Activated gamma-delta T cell treated with anti-CD3 and anti-CD28 coated beads, Interleukin-2, amount 50 U/mL, for 16 hours (primary cell): Measurements from ENCODE around the gene PDSS1.
"Not testable (repeated sequence)": the region's sequence is repeated elsewhere in the genome, so short reads cannot be mapped to it uniquely, and the experiment has no call there.

Experiments
- DNase-seq: peaks from one replicate; pipeline ENCODE4 v3.0.0-alpha.2; 2020; ENCODE audit warnings: low read depth

PDSS1 gene

DNA sequence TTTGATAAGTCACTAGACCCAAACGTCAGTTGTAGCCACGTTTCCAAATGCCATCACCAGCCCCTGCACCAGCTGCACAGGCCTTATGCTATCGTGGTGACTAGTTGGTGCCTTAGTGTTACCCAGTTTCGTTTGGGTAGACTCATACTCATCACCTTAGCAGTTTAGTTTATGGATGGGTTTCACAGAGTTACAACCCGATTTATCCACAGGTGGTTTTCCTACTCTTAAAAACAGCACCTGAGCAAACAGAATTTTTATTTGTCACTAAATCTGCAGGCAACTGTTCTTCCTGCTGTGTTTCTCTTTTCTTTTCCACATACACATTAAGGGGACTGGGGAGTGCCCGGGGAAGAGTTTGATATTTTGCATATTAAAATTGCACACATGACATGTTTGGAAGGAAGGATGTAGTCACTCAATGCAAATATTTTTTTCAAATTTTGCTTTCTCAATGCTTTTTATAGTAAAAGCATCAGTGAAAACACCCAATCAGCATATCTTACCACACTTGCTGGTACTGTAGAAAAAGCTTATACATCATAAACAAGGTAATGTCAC is 41.6 kb downstream of the PDSS1 start:
- no peak for DNase-seq

DNA sequence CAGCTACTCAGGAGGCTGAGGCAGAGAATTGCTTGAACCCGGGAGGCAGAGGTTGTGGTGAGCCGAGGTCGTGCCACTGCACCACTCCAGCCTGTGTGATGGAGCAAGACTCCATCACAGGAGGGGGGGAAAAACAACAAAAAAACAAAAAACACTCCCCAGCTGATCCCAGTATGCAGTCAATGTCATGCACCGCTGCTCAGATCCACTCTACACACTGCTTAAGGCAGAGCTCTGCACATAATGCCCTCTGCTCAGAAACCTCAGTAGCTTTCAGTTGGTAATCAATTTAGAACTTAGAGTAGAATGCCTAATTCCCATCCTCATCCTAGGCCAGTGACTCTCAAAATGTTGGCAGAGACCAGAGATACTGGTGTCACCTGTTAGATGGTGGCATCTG is 43.9 kb downstream of the PDSS1 start:
- DNase-seq: no peak

DNA sequence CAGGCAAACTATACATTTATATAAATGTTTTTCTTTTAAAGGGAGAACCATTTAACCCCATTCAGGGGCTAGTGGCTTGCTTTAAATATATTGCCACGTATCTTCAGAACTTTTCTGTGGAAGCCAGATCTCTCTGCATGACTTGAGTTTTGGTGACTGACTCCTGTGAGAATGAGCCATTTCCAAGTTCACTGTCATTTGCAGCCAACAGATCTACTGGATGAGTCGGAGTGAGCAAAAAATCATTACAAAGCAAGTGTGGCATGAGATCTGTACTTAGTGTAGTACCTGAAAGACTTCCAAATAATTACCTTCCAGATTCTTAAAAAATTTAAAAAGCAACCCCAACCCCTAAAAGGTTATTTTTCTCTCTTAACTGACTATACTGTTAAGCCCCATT is 45.6 kb downstream of the PDSS1 start:
- DNase-seq: no peak

DNA sequence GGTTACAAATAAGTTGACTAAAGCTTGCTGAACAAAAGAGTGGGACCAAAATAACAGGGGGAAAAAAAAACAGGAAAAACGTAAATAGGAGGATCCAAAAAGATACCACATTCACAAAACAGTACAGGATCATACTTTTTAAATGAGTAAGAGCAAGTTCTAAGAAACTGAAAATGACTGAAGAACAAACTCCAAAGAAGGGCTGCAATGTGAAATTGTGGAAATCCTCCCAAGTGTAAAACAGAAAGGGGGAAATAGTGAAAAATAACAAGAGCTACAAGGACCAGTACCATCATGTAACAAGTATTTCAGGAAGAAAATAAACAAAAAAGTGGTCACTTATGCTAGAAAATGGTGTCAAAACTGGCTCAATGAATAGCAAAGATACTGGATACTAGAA is 46.3 kb downstream of the PDSS1 start:
- no peak for DNase-seq

DNA sequence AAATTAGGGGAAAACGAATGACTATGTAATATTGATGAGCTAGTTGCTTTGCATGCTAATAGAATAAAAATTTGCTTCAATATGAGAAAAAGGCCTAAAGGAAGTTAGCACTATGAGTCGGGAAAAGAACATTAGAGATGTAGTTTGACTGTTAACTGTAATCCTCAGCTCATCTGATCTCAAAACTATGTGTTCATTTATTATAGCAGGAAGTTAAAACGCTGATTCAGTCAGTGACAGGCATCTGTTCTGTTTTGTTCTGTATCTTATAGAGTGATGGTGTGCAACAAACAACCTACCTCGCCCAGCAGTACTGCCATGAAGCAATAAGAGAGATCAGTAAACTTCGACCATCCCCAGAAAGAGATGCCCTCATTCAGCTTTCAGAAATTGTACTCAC is 48.6 kb downstream of the PDSS1 start:
- DNase-seq: no peak

DNA sequence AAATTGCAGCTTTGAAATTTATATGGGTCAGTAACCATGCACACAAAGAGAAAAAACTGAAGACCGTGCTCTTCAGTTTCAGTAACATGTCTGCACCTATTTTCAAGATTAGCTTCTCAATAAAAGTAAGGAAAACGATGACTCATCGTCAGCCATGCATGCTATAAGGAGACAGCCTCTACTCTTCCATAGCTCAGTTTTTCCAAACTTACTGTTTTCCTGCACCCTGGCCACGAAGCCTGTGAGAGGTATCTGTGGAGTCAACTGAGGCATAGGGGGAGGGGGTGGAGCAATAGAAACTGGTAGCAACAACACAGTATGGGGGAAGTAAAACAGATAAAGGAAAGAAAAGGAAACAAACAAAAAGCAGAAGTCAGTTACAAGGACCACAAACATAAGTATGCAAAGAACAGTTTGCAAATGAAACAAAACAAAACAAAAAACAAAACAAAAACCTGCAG is 58.0 kb downstream of the PDSS1 start:
- DNase-seq: no peak

GRCh38 chr10:26759008-26759407 is 61.5 kb downstream of the PDSS1 start:
- DNase-seq: no peak

- no peak for DNase-seq
Measured at GRCh38 chr10:26765549-26765948, 68.0 kb downstream of the PDSS1 start.

DNA sequence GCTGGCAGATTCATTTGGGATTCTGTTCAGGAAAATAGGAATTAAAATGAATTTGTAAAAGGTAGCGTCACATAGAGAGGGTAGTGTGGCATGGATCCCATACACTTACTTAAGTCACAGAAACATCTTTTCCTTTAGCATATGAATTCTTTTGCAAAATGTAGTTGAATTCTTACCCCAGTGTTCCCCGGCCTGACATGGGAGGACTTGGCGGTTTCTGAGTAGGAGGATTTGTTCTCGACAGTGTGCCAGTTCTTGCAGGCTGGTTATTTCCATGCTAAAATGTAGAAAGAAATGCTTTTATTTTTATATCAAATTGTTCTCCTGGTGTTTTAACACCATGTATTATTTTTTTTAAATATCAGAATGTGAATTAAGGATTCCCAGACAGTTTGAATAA is 72.6 kb downstream of the PDSS1 start:
- DNase-seq: no peak

DNA sequence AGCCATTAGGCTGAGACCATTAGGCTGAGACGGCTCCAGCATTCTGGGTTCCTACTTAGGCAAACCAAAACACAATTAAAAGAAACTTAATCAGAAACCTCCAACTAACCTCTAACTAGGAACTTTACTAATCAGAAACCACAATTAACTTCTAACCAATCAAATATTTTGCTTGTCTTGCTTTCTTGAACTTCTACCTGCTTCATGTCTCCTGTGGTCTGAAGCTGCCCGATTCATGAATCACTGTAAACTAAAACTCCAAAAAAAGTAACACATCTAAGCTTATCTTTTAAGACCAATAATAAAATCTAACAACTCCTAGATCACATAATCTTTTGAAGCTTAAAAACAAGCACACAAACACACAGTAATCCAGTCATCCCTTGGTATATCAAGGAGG is 76.1 kb downstream of the PDSS1 start:
- DNase-seq: no peak

DNA sequence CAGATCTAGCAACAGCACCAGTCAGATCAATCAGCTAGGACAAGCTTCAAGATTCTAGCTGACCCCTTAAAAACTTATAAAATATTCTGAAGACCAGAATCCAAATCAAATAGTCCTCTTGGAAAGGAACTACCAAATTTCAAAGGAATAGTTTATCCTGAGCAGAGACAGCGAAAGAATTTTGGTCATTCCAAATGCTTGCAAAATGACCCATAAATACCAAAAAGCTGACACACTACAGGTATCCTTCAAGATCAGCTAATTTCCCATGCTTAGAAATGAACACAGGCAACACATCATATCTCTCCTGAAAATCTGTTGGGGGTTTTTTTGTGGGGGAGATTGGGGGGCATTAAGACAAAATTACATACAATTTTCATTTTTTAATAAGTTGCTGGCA is 78.8 kb downstream of the PDSS1 start:
- DNase-seq: no peak

- DNase-seq: no peak
Measured at GRCh38 chr10:26777686-26778085, 80.2 kb downstream of the PDSS1 start.

- no peak for DNase-seq
Measured at GRCh38 chr10:26779176-26779860, 81.8 kb downstream of the PDSS1 start.

DNA sequence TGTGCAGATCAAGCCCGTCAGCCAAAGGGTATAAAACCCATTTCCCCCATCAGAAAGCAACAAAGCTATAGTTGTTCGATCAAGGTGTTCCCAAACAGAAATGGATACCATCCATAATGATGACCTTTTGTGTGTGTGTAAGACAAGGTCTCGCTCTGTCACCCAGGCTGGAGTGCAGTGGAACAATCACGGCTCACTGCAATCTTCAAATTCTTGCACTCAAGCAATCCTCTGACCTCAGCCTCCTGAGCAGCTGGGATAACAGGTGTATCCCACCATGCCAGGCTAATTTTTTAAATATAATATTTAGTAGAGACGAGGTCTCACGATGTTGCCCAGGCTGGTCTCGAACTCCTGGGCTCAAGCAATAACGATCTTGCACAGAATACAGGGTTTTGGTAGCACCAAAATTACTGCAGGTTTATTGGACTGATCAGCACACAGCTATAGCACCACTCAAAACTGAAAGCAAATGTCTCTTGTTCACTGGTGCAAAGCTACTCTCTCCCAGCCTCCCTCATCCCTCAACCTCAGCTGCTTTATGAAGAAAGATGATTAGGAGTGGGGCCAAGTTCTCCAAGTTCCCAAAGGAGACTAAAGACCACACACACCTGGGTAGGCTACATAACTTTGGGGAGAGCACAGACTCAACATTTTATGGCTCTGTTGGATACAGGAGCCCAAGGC is 82.7 kb downstream of the PDSS1 start:
- DNase-seq: no peak

DNA sequence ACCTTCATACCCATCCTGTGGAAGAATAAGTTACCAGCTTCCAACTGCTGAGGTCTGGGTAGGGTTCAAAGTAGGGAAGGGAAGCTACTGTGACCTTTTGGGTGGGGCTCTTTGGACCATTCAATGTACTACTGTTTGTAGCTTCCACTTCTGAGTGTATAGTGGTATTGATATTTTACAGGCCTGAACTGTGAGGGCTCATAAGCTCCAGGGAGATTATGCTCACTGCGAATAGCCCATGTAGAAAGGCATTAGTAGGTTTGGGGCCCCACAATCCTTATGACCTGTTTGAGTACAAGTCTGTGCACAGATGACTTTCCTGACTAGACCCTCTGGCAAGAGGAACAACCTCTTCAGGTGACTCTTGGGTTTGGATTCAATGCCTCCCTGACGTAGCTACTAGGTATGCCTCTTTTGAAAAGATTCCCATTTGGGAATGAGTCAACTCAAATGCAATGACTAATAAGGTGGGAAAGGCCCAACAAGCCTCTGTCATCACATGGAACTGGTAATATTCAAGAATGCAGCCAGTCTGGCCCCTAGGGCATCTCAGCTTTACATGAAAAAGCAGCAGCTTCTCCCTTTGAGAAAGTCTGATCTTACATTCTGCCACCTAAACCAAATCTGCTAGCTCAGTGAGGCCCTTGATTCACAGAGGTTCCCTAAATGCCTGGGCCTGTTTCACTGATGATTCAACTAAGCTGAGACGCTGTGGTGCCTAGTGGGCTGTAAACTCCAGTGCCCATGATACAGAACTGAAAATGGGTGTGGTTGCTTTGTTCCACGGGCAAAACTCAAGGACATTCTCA is 83.5 kb downstream of the PDSS1 start:
- DNase-seq: no peak

GRCh38 chr10:26781797-26782196 is 84.3 kb downstream of the PDSS1 start:
- no peak for DNase-seq

- DNase-seq: no peak
Measured at GRCh38 chr10:26787362-26787761, 89.9 kb downstream of the PDSS1 start.

DNA sequence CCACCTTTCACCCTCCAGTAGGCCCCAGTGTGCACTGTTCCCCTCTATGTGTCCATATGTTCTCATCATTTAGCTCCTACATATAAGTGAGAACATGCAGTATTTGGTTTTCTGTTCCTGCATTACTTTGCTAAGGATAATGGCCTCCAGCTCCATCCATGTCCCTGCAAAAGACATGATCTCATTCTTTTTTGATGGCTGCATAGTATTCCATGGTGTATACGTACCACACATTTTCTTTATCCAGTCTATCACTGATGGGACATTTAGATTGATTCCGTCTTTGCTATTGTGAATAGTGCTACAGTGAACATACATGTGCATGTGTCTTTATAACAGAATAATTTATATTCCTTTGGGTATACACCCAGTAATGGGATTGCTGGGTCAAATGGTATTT is 92.3 kb downstream of the PDSS1 start:
- DNase-seq: not testable (repeated sequence)

DNA sequence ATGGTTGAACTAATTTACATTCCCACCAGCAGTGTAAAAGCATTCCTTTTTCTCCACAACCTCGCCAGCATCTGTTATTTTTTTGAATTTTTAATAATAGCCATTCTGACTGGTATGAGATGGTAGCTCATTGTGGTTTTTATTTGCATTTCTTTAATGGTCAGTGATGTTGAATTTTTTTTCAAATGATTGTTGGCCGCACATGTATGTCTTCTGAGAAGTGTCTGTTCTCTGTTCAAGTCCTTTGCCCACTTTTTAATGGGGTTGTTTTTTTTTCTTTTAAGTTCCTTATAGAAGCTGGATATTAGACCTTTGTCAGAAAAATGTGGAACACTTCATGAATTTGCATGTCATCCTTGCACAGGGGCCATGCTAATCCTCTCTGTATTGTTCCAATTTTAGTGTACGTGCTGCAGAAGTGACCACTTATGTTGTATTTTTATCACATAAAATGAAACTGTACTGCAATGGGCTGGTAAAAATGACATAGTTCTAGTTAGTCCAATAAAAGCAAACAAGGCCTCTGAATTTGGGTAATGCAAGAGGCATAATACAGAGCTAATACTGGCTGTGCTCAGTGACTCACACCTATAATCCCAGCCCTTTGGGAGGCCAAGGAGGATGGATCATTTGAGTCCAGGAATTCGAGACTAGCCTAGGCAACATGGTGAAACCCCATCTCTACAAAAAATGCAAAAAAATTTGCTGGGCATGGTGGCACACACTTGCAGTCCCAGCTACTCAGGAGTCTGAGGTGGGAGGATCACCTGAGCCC is 92.9 kb downstream of the PDSS1 start:
- no peak for DNase-seq

- DNase-seq: no peak
Measured at GRCh38 chr10:26792758-26793495, 95.4 kb downstream of the PDSS1 start.
